Measurements from ENCODE around the gene CRYGA.
A peak's percentile ranks its signal among the peaks of the same experiment; 100 is the strongest.

CRYGA gene

GRCh38 chr2:208163489-208163888, at the start of gene CRYGA:
Gene CRYGA, minus strand, starts transcription at chr2:208163589. Its CDS starts 33 bp downstream, at chr2:208163556.
- ATAC-seq = no peak

- ATAC-seq = no peak
These were observed 47.5 kb upstream of the CRYGA start for GRCh38 chr2:208210688-208211451.

GRCh38 chr2:208208335-208209085, 45.1 kb upstream of the CRYGA start:
- no peak for ATAC-seq

- no peak for ATAC-seq
These were observed 44.4 kb upstream of the CRYGA start for GRCh38 chr2:208207769-208208168.

GRCh38 chr2:208204166-208204565, 40.8 kb upstream of the CRYGA start:
- no peak for ATAC-seq

GRCh38 chr2:208195531-208195930, 32.1 kb upstream of the CRYGA start:
- ATAC-seq = no peak

DNA sequence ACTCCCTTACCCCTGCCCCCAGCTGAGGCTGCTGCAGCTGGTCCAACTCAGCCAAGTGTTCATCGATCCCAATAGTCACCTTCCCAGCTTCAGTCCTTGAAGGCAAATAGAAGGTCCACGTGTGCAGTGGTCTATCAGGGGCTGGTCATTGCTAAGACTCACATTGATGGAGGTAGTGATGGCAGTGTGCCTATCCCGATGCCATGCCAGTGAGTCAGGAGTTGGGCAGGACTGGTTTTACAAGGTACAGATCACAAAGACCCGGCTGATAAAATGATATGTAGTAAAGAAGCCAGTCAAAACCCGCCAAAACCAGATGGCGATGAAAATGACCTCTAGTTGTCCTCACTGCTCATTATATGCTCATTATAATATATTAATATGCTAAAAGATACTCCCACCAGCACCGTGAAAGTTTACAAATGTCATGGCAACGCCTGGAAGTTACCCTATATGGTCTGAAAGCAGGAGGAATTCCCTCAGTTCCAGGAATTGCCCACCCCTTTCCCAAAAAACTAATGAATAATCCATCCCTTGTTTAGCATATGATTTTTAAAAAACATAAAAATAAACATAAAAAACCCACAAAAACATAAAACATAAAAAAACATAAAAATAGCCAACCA, 29.3 kb upstream of the CRYGA start:
- ATAC-seq = no peak

- ATAC-seq = no peak
These were observed 26.6 kb upstream of the CRYGA start, which contains the start of gene C2orf80 for GRCh38 chr2:208189810-208190503. Gene C2orf80, minus strand, starts transcription at chr2:208190030. Its CDS starts 3,044 bp downstream, at chr2:208186986.

DNA sequence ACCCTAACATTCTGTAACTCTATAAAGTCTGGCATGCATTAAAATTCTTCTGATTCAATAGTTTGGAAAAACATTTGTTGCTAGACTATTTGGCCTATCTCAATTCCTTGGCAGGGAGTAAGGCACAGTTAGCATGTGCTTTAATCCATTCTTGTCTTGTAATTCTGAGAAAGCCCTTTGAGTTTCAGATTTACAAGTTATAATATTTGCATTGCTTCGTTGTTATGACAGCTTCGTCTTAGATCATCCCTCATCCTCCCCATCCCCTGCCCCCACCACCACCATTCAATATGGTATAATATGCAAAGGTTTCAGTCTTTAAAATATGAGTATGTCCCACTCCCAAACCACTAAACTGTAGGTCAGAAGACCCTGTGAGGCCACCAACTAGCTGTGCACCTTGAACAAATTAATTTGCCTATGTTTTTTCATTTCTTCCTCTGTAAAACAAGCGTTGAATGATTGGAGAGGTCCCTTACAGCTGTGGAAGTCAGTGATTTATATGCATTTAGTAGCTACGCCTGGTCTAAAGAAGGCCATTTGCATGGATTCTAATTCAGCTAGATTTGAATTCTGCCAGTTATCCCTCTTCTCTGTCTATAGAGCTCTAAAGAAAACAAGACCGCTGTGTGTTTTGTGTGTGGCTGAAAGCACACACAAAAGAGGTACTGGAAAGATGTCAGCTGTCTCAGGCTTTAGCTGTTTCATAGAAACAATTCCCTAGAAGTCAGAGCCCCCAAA, 25.9 kb upstream of the CRYGA start:
- ATAC-seq = no peak

- no peak for ATAC-seq
These were observed 23.5 kb upstream of the CRYGA start for GRCh38 chr2:208186893-208187292.

GRCh38 chr2:208186465-208186864, 23.1 kb upstream of the CRYGA start:
- no peak for ATAC-seq

DNA sequence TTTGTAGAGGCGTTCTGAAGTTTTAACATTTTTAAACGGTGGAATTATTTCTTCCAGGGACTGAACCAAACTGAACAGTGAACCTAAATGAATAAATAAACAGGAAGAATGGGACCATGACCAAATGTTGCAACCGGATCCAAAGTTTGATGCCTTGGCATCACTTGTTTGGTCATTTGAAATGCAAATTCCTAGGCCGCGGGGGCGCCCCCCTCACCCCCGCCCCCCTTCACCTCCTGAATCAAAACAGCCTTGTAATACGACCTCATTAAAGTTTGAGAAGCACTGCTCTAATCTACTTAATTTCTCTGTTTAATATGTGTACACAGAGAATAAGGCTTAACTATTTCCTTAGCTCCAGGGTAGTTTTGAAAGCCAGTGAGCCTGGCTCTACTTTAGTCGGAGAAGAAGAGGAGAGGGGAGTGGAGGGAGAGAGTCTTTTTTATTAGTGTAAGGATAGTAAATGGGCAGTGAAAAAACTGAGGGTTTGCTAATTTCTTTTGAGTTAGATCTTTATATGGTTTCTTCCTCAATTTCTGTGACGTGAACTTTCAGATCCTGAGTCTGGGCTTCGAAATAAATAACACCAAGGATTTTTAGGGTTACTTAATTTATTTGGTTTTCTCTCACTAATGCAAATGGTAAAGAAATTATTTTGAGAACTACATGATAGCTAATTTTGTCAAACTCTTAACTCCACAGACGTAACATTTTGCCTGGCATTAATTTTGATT, 20.8 kb upstream of the CRYGA start:
- ATAC-seq = no peak

- no peak for ATAC-seq
These were observed 20.1 kb upstream of the CRYGA start for GRCh38 chr2:208183526-208183925.

GRCh38 chr2:208182835-208183234, 19.4 kb upstream of the CRYGA start:
- no peak for ATAC-seq

GRCh38 chr2:208179028-208179609, 15.7 kb upstream of the CRYGA start:
- no peak for ATAC-seq

DNA sequence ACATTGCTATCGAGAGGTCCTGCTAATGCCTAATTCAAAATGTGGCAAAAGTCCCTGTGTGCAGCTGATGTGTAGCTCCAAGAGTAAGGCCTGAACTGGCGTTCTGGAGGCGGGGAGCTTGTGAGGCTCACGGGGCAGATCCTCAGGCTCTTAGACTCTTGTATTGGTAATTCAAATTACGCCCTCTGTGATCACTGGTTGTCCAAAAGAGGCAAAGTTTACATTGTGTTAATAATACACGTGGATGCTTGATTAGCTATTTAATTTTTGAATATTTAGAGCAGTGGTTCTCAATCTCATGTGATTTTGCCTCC, 12.4 kb upstream of the CRYGA start:
- no peak for ATAC-seq

DNA sequence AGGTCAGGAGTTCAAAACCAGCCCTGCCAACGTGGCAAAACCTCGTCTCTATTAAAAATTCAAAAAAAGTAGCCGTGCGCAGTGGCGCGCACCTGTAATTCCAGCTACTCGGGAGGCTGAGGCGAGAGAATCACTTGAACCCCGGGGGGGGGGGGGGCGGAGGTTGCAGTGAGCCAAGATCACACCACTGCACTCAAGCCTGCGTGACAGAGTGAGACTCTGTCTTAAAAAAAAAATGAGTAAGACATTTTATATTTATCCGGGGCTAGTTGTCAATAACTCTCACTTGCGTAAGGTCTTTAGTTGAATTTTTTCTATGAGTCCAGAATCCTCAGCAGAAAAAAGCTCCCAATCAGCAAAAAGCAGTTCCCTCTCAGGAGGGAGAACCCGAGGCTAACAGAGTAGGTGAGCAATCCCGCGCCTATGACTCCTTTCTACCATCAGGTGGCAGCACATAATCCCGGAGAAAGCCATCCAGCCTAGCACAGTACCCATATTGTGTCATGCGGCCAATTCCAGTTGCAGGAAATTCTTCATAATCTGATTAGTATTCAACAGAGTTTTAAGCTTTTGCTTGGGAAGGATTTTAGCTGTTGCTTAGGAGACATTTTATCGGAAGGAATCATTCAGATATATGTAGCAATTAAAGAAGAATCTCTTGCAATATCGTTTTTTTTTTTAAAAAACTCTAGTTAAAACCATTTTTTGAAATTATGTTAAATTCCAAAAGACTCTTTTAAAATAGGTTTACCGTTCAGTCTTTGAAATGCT, 11.9 kb upstream of the CRYGA start:
- peak; percentile 90 to 91 for ATAC-seq

- no peak for ATAC-seq
These were observed 10.8 kb upstream of the CRYGA start for GRCh38 chr2:208174144-208174543.

DNA sequence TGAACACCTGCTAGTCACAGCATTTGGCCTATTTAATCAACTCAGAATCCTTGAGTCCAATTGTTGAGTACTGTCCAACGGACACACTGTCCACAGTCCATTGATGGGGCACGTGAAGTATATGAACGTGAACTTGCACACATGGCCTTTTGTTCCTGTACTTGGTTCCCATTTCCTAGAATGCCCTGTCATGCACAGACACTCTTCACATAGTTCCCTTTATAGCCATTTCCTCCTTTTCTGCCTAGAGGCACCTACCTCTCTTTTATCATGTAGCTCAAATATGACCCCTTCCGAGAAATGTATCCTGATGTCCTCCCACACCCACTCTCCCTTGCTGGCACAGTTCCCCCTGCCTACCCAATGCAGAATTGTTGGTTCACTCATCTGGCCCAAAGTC, 8.7 kb upstream of the CRYGA start:
- ATAC-seq = no peak

- ATAC-seq = no peak
These were observed 1.8 kb upstream of the CRYGA start for GRCh38 chr2:208164951-208165755.

All from activated CD4-positive, CD25-positive, alpha-beta regulatory T cell treated with anti-CD3 and anti-CD28 coated beads, Interleukin-2, amount 50 U/mL, for 24 hours (primary cell).